Placental epithelial cell (primary cell): ENCODE data around the gene PIK3CG. TPM values are rescaled to one million over a fixed set of nuclear protein-coding genes. Genes with fewer than 3 reads are reported as not detected.

Experiments
- total RNA-seq: library from RNA; depleted of rRNA; stranded (reverse); fragments of >200 nt; gene quantifications from 2 replicates; pipeline ENCODE4 v1.2.3, GENCODE V29; 2012

PIK3CG gene
- total RNA-seq = not detected in 2 replicates

GRCh38 chr7:106865130-106866041 lies at the start of gene PIK3CG:
PIK3CG (plus strand) TSS chr7:106865282; CDS start chr7:106867562, 2,280 bp downstream.

Other genes with a start within 250 kb of the PIK3CG start
- 8.6 and 9.8 TPM in 2 replicates for gene CCDC71L, start 204.1 kb upstream of the PIK3CG start, total RNA-seq
- under 0.01 and 0.39 TPM in 2 replicates for gene PRKAR2B, start 179.4 kb downstream of the PIK3CG start, total RNA-seq